GM21723 (cell line): ENCODE data around the gene HNRNPH2.

Experiments used
- ATAC-seq: cut with Tn5 transposase; IDR thresholded peaks from one replicate; pipeline ENCODE4 v1.9.1; 2021; ENCODE audit warnings: mild to moderate bottlenecking, moderate library complexity; ENCODE audit not compliant: unreplicated experiment

Gene HNRNPH2

DNA sequence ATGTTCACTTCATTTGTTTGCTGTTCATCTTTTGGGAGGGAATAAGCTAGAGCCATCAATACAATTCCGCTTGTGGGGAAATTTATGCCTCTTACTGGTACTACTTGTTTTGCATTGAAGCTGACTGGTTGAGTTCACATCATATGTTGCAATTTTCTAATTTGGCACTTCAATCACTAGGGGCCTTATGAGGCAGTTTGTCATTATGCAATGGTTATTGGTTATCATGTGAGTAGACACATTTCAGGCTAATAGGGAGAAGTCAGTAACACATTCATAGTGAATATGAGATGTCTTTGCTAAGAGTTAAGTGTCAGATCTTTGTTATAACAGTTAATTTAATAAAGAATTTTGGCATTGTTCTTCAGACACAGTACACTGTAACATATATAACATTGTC, 12.2 kb upstream of the HNRNPH2 start:
- no peak for ATAC-seq

GRCh38 chrX:101397779-101398178, 10.2 kb upstream of the HNRNPH2 start:
- ATAC-seq, result no peak

DNA sequence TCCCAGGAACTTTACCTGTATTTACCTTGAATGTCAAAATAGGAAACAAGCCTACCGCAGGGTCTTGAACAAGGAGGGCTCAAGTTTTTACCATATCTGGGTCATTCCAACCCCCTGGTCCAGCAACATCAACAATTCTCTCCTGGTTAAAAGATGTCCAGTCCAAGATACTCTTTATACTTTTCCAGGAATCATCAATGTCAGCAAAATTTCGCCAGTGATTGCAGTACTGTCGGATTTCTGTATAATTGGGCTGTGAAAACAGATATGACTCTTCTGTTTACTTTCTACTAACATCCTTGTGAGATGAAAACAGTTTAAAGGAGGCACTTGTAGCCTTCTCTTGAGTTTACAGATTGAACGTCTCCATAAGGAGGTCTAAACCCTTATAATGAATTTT, 9.3 kb upstream of the HNRNPH2 start:
- no peak for ATAC-seq

DNA sequence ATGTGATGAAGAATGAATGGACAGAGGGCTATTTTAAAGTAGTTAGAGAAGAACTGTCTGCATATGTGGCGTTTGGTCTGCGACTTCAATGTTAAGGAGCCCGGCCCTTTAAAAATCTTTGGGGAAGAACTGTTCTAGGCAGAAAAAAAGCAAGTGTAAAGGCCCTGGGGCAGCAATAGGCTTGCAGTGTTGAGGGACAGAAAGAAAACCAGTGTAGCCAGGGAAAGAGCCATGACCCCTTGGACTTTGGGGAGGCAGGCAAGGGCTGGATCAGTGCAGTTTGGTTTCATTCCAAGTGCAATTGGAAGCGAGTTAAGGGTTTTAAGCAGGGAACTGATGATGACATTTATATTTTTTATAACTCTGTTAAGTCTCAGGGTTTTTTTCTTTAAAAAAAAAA, 8.2 kb upstream of the HNRNPH2 start:
- ATAC-seq, result no peak

- peak; percentile 8 for ATAC-seq
Measured at GRCh38 chrX:101407167-101407747, 765 bp upstream of the HNRNPH2 start.

DNA sequence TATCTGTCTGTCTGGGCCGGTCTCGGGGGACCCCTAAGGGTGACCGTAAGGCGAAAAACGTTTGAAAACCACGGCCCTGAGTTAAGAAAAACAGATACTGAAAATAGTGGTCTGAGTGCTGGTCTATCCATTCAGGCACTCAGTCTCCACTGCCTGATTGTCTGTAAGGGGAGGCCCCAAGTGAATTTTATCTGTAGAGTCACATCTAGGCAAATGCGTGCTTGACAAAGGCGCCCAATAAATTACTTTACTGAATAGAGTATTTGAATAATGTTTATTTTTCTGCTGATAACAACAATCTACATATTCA, 465 bp downstream of the HNRNPH2 start:
- ATAC-seq, result peak; percentile 31

DNA sequence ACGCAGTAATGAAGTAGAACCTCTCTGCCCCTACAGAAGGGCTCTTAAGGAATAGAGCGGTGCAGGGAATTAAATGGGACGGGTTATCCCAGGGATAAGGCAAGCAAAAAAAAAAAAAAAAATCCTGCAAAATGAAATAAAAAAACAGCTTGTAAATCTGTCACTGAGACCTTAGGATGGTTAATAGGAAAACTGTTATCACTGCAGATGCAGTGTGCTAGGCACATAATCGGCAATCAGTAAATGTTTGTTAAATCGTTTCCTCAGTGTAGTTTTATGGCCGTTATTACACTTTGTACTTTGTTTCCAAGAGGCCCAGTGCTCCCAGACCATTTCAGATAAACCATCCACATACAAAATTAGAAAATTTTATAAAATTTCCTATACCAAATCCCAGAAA, 1.0 kb downstream of the HNRNPH2 start:
- ATAC-seq, result no peak

- ATAC-seq, result no peak
Measured at GRCh38 chrX:101410461-101410860, 2.4 kb downstream of the HNRNPH2 start.

GRCh38 chrX:101411984-101412383, 4.0 kb downstream of the HNRNPH2 start:
- ATAC-seq, result no peak

DNA sequence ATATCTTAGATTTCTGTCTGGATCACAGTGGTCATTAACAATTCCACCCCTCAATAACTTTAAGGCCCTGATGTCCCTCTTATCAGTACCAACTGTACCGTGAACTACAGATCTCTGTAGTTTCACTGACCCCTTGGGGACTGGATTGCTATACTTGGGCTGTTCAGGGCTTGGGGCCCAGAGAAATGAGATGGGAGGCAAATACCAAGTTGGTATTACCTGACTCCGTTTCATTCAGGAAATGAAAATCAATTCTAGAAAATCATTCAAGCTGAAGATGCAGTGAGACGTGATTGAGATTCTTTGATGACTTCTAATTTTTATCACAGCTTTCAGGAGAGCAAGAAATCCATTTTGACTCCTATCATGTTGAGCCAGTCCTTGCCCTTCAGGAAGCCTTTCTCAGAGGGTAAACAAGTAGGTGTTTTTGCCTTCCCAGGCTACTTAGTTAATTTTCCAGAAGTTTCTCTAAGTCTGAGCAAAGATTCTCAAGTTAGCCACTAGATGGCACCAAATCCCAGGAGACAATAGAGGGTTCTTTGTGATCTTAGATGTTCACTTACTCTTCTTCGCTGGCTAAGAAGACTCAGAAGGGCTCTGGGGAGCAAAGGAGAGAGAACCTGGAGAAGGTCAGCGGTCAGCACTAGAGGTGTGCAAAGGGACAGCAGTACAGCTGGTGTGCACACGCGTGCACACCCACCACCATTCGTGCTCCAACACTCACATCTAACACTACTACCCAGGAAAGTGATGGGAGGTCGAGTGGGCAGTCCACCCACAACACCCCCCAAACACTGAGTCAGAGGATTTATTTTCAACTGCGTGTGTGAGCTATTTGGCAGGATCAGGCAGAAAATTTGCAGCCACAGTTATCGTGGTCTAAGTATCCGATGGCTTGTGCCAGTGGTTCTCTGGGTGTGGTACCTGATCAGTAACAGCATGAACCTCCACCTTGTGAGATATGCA, 7.4 kb downstream of the HNRNPH2 start:
- ATAC-seq, result peak; percentile 68

GRCh38 chrX:101416691-101417090, 8.7 kb downstream of the HNRNPH2 start:
- no peak for ATAC-seq

DNA sequence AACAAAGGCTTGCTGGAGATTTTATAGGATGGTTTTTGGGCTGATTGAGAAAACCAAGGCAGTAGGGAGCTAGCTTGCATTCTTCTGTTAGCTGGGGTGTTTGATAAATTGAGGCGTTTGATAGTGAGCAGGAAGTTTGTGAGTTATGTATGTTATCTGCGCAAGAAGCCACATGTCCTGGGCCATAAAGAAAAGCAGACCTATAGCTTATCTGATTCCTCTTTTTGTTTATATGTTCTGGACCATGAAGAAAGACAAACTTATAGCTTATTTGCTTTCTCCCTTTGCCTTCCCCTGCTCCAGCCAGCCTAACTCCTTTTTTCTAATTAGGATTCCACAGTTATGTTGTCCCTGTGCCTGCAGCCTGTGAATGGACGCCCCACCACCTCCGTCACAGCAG, 9.2 kb downstream of the HNRNPH2 start:
- ATAC-seq, result no peak

GRCh38 chrX:101417981-101418841, 10.2 kb downstream of the HNRNPH2 start:
- peak; percentile 49 for ATAC-seq

DNA sequence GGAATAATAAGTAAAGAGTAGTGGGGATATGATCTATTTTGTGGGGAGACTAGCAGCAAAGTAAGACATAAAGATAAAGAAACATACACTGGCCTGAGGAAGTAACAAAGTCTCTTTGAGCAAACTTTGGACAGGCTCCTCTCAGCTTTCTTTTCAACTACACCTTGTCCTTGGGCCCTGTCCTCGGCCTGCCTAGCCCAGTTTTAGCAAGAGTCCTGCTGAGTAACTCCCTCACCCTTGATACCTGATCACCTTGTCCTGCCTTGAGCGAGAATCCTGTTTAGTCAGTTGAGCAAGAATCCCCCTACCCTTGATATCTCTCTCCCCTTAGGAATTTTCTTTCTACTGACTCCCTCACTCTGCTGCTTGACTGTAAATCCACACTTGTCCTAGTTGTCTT, 11.5 kb downstream of the HNRNPH2 start:
- ATAC-seq, result no peak

GRCh38 chrX:101427954-101428353, 19.9 kb downstream of the HNRNPH2 start:
- ATAC-seq, result no peak

DNA sequence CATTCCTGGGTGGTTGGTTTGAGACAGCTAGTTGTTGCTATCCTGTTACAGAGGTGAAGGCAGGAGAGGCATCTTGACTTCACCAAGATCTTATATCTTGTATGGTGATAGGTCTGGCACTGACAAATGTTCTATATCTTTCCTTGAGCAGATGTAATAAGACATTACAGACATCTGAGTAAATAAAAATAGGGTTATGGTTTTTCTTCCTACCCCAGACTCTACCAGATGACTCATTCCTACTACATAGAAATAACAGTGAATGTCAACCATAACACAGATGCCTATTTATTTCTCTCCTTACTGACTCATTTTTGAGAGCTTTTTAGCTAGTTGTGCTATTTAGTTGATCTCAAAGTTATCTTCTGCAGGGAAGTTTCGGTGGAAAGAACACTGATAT, 21.9 kb downstream of the HNRNPH2 start:
- ATAC-seq, result peak; percentile 56

DNA sequence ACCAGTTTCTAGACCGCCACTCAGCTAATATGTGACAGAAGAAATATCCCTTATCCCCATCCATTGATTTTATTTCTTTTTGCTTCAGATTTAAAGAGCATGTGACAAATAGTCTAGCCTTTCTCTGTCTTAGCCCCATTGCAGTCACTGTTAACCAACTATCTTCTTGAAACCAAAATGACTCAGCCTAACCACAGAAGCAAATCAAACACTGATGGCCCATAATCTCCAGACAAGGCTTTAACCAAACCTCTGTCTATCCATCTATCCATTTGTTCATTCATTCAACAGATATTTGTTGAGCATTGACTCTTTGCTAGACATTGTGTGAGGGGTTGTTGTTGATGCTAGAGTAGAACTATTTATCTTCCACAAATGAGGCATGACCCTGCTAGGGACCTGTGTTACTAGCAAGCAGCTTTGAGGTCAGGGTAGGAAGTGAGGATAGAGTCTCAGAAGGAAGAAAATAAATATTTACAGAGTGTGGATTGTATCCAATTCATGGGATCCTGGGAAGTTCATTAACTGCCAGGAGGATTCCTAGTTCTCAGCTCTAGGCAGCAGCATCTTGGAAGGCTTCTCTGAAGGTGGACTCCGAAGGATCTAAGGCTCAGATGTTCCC, 22.5 kb downstream of the HNRNPH2 start:
- ATAC-seq, result peak; percentile 93

DNA sequence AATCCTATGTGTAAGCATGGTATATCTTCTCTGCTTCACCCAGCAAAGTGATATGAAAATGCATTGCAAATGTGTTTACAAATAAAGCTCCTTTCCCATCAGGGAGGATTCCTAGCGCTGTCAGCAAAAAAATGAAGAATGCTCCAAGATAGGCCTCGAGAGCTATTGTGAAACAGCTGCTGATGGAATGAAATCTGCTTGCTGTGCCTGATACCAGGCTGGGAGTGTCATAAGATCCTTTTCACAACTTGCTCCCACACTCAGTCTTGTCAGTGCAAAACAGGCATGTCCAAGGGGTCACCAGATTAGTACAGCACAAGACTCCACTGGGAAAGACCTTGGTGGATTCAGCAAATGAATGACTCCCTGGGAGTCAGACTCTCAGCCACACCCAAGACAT, 34.1 kb downstream of the HNRNPH2 start:
- no peak for ATAC-seq

DNA sequence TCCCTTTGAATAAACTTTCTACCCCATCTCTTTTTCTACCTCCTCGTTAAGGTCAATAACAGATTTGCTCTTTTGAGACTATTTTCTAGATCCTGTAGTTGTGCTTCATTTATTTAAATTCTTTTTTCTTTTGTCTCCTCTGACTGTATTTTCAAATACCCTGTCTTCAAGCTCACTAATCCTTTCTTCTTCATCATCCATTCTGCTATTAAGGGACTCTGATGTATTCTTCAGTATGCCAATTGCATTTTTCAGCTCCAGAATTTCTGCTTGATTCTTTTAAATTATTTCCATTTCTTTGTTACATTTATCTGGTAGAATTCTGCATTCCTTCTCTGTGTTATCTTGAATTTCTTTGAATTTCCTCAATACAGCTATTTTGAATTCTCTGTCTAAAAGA, 41.3 kb downstream of the HNRNPH2 start:
- ATAC-seq, result no peak

- no peak for ATAC-seq
Measured at GRCh38 chrX:101450085-101450484, 42.1 kb downstream of the HNRNPH2 start.

GRCh38 chrX:101450961-101451360, 42.9 kb downstream of the HNRNPH2 start:
- ATAC-seq, result no peak
